Ovary (tissue), 9 donors: ENCODE results near the gene MAPK8. TPM values are rescaled to one million over a fixed set of nuclear protein-coding genes. Genes with fewer than 3 reads are reported as not detected.

Experiments used
- DNase-seq, 5 donors: peaks; one replicate each; pipeline ENCODE4 v3.0.0-alpha.2; 2019 to 2020
- H3K27ac ChIP-seq, 2 donors: fragments of 200-600 bp; one replicate each; pipeline versions ENCODE4 v1.5.1 to v1.8.0; 2019 to 2022
- H3K27me3 ChIP-seq: fragments of 200-600 bp; one replicate; pipeline ENCODE4 v1.8.0; 2022
- H3K36me3 ChIP-seq: fragments of 200-600 bp; sonication (generic); one replicate; pipeline ENCODE4 v1.5.1; 2019
- H3K4me1 ChIP-seq: one replicate; pipeline ENCODE4 v1.8.1; 2013; ENCODE audit warnings: mild to moderate bottlenecking, moderate library complexity; ENCODE audit not compliant: insufficient read depth
- H3K4me3 ChIP-seq: fragments of 200-600 bp; sonication (generic); one replicate; pipeline ENCODE4 v1.5.1; 2017
- H3K9me3 ChIP-seq, 2 donors: fragments of 200-600 bp in 1 of 2; sonication (generic) in 1 of 2; one replicate each; pipeline versions ENCODE4 v1.5.1 to v1.8.1; 2013 to 2019; ENCODE audit warnings: mild to moderate bottlenecking in 1 of 2, moderate library complexity in 1 of 2
- CTCF ChIP-seq, 3 donors: fragments of 450-650 bp in 2 of 3; fragments of 200-600 bp in 1 of 3; IDR thresholded peaks; one replicate each; pipeline versions ENCODE4 v1.5.1 to v1.8.0; 2016 to 2022; ENCODE audit warnings: antibody characterized with exemption in 3 of 3, mild to moderate bottlenecking in 1 of 3
- EP300 ChIP-seq: sonication (generic); formaldehyde crosslinking; IDR thresholded peaks from one replicate; pipeline ENCODE4 v1.6.1; 2017; ENCODE audit warnings: antibody characterized with exemption
- POLR2A ChIP-seq: fragments of 450-650 bp; IDR thresholded peaks from one replicate; pipeline ENCODE4 v1.6.1; 2017; ENCODE audit warnings: antibody characterized with exemption, mild to moderate bottlenecking, moderate library complexity
- WGBS, 3 donors: extraction: QIAGEN DNeasy Blood & Tissue Kit in 1 of 3; methylation state at CpG; one replicate each; pipeline versions ENCODE4 v1.1.5 to v1.1.7; 2013 to 2017; 5-methylcytosine and 5-hydroxymethylcytosine counted together
- intact Hi-C, 4 donors: fragments of 100-400 bp; cut with DNase I; formaldehyde crosslinking; loops; one replicate each; pipeline versions ENCODE4 v1.11.0 to v1.15.1; 2022 to 2023
- polyA plus RNA-seq, 2 donors: library from polyadenylated mRNA; stranded (reverse); fragments of 200-250 nt in 1 of 2; fragments of 350-450 nt in 1 of 2; fragmentation: Illumina TruSeq in 1 of 2; extraction: RNeasy Lipid Tissue Mini Kit (QIAGEN cat#74804) in 1 of 2; gene quantifications; one replicate each; pipeline ENCODE4 v1.2.3, GENCODE V29; 2013 to 2014
- total RNA-seq, 7 donors: library from RNA; depleted of rRNA in 2 of 7; stranded (reverse); fragments of >200 nt in 2 of 7; fragmentation: NEBNext Ultra II Directional in 3 of 7; extraction: Animal tissue kit (Norgen Biotek cat#: 25700) in 3 of 7; gene quantifications; one replicate each; pipeline versions ENCODE4 v1.1.0 to v1.2.4, GENCODE V29; 2016 to 2023
- donor health status: DM: no; HTN: no; CAD: no; lungs with moderate emphysema.
- donor health status: DM: no; HTN: no; CAD: no.
- donor health status: Bipolar disorder and iron deficiency.
- donor health status: DM: yes; HTN: yes; CAD: no.
- donor health status: DM: no; HTN: no; CAD: no.
- donor health status: DM: yes; HTN: yes; CAD: no.

Gene MAPK8
- total and polyA plus RNA-seq, 9 donors: 21.9 to 110 (median 68.6) TPM

GRCh38 chr10:48445932-48446331 lies 139.5 kb downstream of the MAPK8 start:
- no peak for DNase-seq
- H3K9me3 ChIP-seq: no peaks in the 10 kb centered on the region
- 80 to 96% (median 92%) methylated on average over 7 of the region's 7 CpGs for WGBS, 3 donors
- intact Hi-C loops: no loop called here
- no peaks in the 10 kb centered on the region for H3K4me1 ChIP-seq
- no peak for TF ChIP-seq EP300
- no peak for TF ChIP-seq POLR2A
- no peak for TF ChIP-seq CTCF (IDR thresholded peaks at IDR 0.05)
- no peaks in the 10 kb centered on the region for H3K27me3 ChIP-seq
- no peak overlapping the region for H3K4me3 ChIP-seq
- no peak overlapping the region for H3K27ac ChIP-seq
- H3K36me3 ChIP-seq: no peaks in the 10 kb centered on the region

- DNase-seq: peak in 1 of 5 donors; percentile 18
- H3K4me1 ChIP-seq: no peaks in the 10 kb centered on the region
- H3K4me3 ChIP-seq: no peak overlapping the region
- H3K36me3 ChIP-seq: no peaks in the 10 kb centered on the region
- no peaks in the 10 kb centered on the region for H3K27me3 ChIP-seq
- H3K9me3 ChIP-seq: no peaks in the 10 kb centered on the region
- 91 to 92% (median 92%) methylated on average over 7 of the region's 7 CpGs for WGBS, 3 donors
- TF ChIP-seq CTCF (IDR thresholded peaks at IDR 0.05): no peak
- TF ChIP-seq EP300: no peak
- TF ChIP-seq POLR2A: no peak
- intact Hi-C loops: no loop called here
- no peak overlapping the region for H3K27ac ChIP-seq
Observed at GRCh38 chr10:48446785-48447184, 140.3 kb downstream of the MAPK8 start.

- TF ChIP-seq EP300: no peak
- TF ChIP-seq POLR2A: no peak
- no peak for TF ChIP-seq CTCF (IDR thresholded peaks at IDR 0.05)
- WGBS, 3 donors: 91 to 95% (median 95%) methylated on average over 11 of the region's 11 CpGs
- Histone ChIP-seq H3K9me3 (no peaks in the 10 kb centered on the region), H3K27ac (no peak overlapping the region), H3K4me3 (no peak overlapping the region), H3K27me3 (no peaks in the 10 kb centered on the region), H3K36me3 (no peaks in the 10 kb centered on the region), H3K4me1 (peaks cover 2% of the 10 kb centered on the region)
- DNase-seq: peak in 1 of 5 donors; percentile 10
- intact Hi-C loops: no loop called here
Observed at GRCh38 chr10:48447356-48448215, 141.1 kb downstream of the MAPK8 start.

- intact Hi-C loops: no loop called here
- no peaks in the 10 kb centered on the region for H3K9me3 ChIP-seq
- DNase-seq: no peak
- H3K27ac ChIP-seq: no peak overlapping the region
- peaks cover 7% of the 10 kb centered on the region for H3K4me1 ChIP-seq
- no peak overlapping the region for H3K4me3 ChIP-seq
- WGBS, 3 donors: 96 to 100% (median 96%) methylated on average over 4 of the region's 4 CpGs
- H3K36me3 ChIP-seq: no peaks in the 10 kb centered on the region
- TF ChIP-seq CTCF (IDR thresholded peaks at IDR 0.05): no peak
- no peak for TF ChIP-seq EP300
- TF ChIP-seq POLR2A: no peak
- no peaks in the 10 kb centered on the region for H3K27me3 ChIP-seq
Observed at GRCh38 chr10:48448796-48449195, 142.3 kb downstream of the MAPK8 start.
